ENCODE data around the gene ERMP1. TPM values are rescaled to one million over a fixed set of nuclear protein-coding genes. Genes with fewer than 3 reads are reported as not detected.

ERMP1 gene
- total and polyA plus RNA-seq, 2 donors (not counting 3 experiments of a cell fraction or from before 2014, with no cell fraction given): 9.7 to 16.6 TPM

DNA sequence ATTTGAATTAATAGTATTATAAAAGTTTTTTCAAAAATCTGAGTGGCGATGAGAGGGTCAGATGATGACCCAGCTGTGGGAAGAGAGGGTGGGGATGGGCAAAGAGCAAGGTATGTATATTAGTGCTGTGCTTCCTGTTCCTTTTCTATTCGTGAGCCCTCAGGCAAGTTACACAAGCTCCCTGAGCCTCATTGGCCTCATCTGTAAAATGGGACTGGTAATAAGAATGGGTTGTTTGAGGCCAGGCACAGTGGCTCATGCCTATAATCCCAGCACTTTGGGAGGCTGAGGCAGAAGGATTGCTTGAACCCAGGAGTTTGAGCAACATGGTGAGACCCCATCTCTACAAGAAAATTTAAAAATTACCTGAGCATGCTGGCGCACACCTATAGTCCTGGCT is 33.8 kb upstream of the ERMP1 start:
- DNase-seq (ENCODE audit: low read depth, low spot score) (no peak), FAIRE-seq (no peak)
- Histone ChIP-seq H3K27ac (ENCODE audit: insufficient read depth, low read depth, low read length) (no peak overlapping the region), H3K27me3 (ENCODE audit: control insufficient read depth in 2 of 2, insufficient read depth in 2 of 2, low read length in 2 of 2) (no peaks in the 10 kb centered on the region), H3K9me1 (replicated peaks; ENCODE audit: control insufficient read depth, extremely low read depth, insufficient read depth, low read length) (no peaks in the 10 kb centered on the region), H3K4me1 (ENCODE audit: control insufficient read depth, extremely low read depth, insufficient read depth, low read length) (no peaks in the 10 kb centered on the region), H3K9ac (replicated peaks; ENCODE audit: extremely low read depth, insufficient read depth, low read length) (no peak overlapping the region), H2AFZ (ENCODE audit: low read depth, low read length) (no peak overlapping the region), H3K36me3 (ENCODE audit: control insufficient read depth in 2 of 2, extremely low read depth in 1 of 2, insufficient read depth in 2 of 2, low read length in 2 of 2) (no peaks in the 10 kb centered on the region), H4K20me1 (replicated peaks; ENCODE audit: control insufficient read depth, extremely low read depth, insufficient read depth, low read length) (no peaks in the 10 kb centered on the region), H3K4me2 (ENCODE audit: insufficient read depth, low read length) (no peak overlapping the region), H3K4me3 (replicated peaks in 1 of 3; ENCODE audit: insufficient read depth in 1 of 3, low read depth in 1 of 3, low read length in 3 of 3) (no peak overlapping the region), H3K79me2 (ENCODE audit: control insufficient read depth, insufficient read depth, low read length) (no peaks in the 10 kb centered on the region), H3K9me3 (replicated peaks; ENCODE audit: control insufficient read depth, insufficient read depth, low read length) (no peaks in the 10 kb centered on the region)
- dilution Hi-C loops (cut with MboI; ENCODE audit: extremely low pct_ligation_motif_present, low sequenced_read_pairs) (no loop called here), intact Hi-C loops (cut with micrococcal nuclease) (loop anchor here (5.0 kb wide), 1 partner anchor 34 kb away; the partner anchor contains the start of gene ERMP1)
- POLR2A ChIA-PET: no interaction called here
- TF ChIP-seq POLR2A (IDR thresholded peaks at IDR 0.05; ENCODE audit: low read depth, low read length) (no peak), POLR2AphosphoS5 (IDR thresholded peaks at IDR 0.05; ENCODE audit: insufficient read depth, low read depth, low read length) (no peak), JUN (IDR thresholded peaks at IDR 0.05; ENCODE audit: borderline replicate concordance, insufficient read depth, insufficient read length, low read depth) (no peak), EZH2 (IDR thresholded peaks at IDR 0.05; ENCODE audit: borderline replicate concordance, low read depth, low read length, severe bottlenecking) (no peak), FOS (IDR thresholded peaks at IDR 0.05; ENCODE audit: borderline replicate concordance, insufficient read depth, low read length) (no peak), MYC (IDR thresholded peaks at IDR 0.05; ENCODE audit: low read depth, low read length) (no peak), GATA2 (IDR thresholded peaks at IDR 0.05; ENCODE audit: insufficient read depth, insufficient read length, low read depth, low read length) (no peak)
- TF ChIP-seq, protein P1, sequence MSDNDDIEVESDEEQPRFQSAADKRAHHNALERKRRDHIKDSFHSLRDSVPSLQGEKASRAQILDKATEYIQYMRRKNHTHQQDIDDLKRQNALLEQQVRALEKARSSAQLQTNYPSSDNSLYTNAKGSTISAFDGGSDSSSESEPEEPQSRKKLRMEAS (IDR thresholded peaks at IDR 0.05; ENCODE audit: insufficient read depth, insufficient read length): no peak
- TF ChIP-seq, protein P2, sequence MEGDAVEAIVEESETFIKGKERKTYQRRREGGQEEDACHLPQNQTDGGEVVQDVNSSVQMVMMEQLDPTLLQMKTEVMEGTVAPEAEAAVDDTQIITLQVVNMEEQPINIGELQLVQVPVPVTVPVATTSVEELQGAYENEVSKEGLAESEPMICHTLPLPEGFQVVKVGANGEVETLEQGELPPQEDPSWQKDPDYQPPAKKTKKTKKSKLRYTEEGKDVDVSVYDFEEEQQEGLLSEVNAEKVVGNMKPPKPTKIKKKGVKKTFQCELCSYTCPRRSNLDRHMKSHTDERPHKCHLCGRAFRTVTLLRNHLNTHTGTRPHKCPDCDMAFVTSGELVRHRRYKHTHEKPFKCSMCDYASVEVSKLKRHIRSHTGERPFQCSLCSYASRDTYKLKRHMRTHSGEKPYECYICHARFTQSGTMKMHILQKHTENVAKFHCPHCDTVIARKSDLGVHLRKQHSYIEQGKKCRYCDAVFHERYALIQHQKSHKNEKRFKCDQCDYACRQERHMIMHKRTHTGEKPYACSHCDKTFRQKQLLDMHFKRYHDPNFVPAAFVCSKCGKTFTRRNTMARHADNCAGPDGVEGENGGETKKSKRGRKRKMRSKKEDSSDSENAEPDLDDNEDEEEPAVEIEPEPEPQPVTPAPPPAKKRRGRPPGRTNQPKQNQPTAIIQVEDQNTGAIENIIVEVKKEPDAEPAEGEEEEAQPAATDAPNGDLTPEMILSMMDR (IDR thresholded peaks at IDR 0.05; ENCODE audit: extremely low read depth in 1 of 2, insufficient read depth in 1 of 2, low read depth in 1 of 2, low read length in 2 of 2): no peak
- CTCF ChIA-PET: no interaction called here
- BruUV-seq (replicated peaks): no TSS peak

Data from endothelial cell of umbilical vein (primary cell).